NCI-H1092 (cell line): ENCODE results near the gene MDH1.

Experiments
- DNase-seq: peaks from one replicate; lab custom pipeline; 2025; lab: John Stamatoyannopoulos, UW

MDH1 gene

DNA sequence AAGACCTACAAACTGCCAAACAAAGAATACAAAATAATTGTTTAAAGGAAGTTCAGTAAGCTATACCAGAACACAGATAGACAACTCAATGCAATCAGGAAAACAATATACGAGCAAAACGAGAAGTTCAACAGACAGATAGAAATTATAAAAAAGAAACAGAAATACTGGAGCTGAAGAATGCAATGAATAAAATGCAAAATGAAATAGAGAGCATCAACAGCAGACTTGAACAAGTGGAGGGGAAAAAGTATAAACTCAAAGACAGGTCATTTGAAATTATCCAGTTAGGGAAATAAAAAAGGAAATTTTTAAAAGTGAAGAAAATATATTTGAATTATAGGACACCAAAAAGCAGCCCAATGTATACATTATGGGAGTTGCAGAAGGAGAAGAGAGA lies 43.6 kb downstream of the MDH1 start:
- DNase-seq, result no peak

- no peak for DNase-seq
Observed at GRCh38 chr2:63639344-63639743, 50.6 kb downstream of the MDH1 start.

GRCh38 chr2:63642946-63643345 lies 54.2 kb downstream of the MDH1 start:
- DNase-seq, result no peak

- DNase-seq, result no peak
Observed at GRCh38 chr2:63643486-63643885, 54.7 kb downstream of the MDH1 start.

GRCh38 chr2:63648632-63649031 lies 59.9 kb downstream of the MDH1 start:
- DNase-seq, result no peak

DNA sequence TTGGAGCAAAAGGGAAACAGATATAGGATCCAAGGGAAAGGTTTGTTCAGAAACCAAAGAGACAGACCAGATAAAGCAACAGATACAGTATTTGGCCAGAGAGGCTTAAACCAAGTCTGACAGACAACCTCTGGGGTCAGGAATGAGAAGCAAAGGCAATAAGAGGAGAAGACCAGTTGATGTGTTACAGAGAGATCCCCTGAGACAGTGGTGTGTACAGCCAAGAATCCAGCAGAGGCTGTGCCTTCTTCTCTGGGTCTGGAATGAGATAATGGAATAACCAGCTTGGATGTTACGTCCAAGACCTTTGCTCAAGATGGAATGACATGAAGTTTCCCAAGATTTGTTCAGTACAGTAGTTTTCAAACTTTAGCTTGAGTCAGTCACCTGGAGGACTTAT lies 61.1 kb downstream of the MDH1 start:
- DNase-seq, result no peak

GRCh38 chr2:63650756-63651155 lies 62.0 kb downstream of the MDH1 start:
- DNase-seq, result no peak

GRCh38 chr2:63651356-63651755 lies 62.6 kb downstream of the MDH1 start:
- DNase-seq, result no peak

GRCh38 chr2:63651861-63652651 lies 63.3 kb downstream of the MDH1 start:
- no peak for DNase-seq

DNA sequence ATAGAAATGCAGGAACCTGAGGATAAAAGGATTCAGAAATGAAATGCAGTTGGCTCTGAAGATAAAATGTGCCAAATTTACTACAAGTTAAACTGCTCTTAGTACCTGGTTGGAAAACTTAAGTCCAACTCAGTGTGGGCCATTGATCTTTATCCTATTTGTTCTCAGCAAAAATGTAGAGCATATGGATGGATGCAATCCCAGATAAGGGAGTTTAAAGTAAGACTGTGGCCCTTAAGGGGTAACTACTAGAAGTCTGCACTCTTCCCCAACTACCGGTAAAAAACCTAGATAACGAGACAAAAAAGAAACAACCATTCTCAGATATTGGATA lies 63.9 kb downstream of the MDH1 start:
- DNase-seq, result no peak

DNA sequence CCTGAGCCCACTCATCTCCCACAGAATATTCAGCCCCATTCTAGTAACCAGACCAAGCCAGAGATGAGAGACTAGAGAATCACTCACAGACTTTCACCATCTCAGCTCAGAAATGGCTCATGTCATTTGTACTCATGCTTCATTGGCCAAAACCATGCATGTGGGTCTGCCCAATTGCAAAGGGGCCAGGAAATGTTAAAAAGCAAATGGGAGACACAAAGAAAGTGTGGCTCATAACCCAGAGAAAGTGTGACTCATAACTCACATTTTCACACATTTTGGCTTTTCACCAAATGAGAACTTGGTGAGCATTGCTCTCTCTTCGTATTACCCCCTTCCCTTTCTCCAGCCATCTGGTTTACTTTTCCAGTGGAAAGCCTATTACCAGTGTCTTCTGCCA lies 66.2 kb downstream of the MDH1 start:
- DNase-seq, result no peak
